ENCODE measurements around the gene ATXN7L1. TPM values are rescaled to one million over a fixed set of nuclear protein-coding genes. Genes with fewer than 3 reads are reported as not detected.

The ATXN7L1 gene
- total and polyA plus RNA-seq, 4 donors: 4.2 to 22.5 (median 8.5) TPM

DNA sequence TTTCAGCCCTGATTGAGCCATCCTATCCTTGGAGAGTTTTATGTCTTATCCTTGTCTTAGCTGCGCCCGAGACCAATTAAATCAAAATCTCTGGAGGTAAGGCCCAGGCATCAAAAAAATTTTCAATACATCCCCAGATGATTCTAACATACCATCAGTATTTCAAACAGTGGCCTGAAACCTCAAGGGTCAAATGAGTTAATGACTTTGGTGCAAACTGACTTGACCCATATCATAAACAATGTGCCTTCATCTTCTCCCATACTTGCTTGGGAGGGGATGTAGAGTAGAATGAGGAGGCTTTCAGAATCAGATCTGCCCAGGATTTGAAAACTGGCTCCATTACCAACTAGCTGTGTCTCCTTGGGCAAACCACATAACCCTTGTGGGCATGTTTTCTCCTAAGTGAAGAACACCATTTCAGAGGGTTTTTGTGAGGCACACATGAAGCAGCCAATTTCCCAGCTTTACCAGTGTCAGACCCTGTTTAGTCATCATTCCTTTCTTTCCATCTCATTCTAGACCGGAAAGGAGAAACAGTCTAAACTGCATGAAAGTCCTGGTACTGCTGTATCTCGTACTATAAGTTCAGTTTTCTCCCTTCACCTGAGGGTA is 35.7 kb upstream of the ATXN7L1 start:
- peaks cover 0 to 1% (median 0%) of the 10 kb centered on the region in 5 donors for H3K4me1 ChIP-seq (ENCODE audit: control insufficient read depth in 5 of 5, insufficient read depth in 5 of 5, low read length in 5 of 5)
- WGBS, 2 donors: 93% methylated on average over 4 of the region's 4 CpGs
- ATAC-seq (ENCODE audit: insufficient read depth, low FRiP score): no peak

DNA sequence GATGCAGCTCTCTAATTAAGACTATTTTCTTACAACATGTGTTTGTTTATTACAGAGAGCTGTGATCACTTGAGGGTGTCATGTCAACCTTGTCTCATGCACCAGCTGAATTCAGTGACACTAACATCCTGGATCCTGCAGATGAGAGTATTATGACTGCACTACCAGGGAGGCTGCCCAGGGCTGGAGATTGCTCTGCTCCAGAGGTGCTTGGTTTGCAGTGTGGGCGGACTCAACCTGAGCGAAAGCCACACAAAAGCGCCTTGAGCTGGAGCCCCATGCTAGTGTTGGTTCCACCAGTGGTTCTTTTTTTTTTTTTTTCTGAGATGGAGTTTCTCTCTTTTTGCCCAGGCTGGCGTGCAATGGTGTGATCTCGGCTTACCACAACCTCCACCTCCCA is 33.8 kb upstream of the ATXN7L1 start:
- Histone ChIP-seq H3K9ac (ENCODE audit: insufficient read depth in 1 of 2, low read length in 2 of 2) (no peak overlapping the region), H3K27me3 (ENCODE audit: control insufficient read depth in 3 of 3, insufficient read depth in 3 of 3, low read length in 2 of 3) (no peaks in the 10 kb centered on the region), H3K4me3 (no peak overlapping the region), H3K36me3 (ENCODE audit: control insufficient read depth in 4 of 4, insufficient read depth in 4 of 4, low read length in 4 of 4) (peaks cover 0 to 6% (median 1%) of the 10 kb centered on the region in 4 donors), H3K27ac (ENCODE audit: low read depth in 1 of 2, low read length in 1 of 2) (no peak overlapping the region), H3K9me3 (ENCODE audit: control insufficient read depth in 4 of 4, insufficient read depth in 3 of 4, low read length in 3 of 4) (peaks cover 0 to 2% (median 0%) of the 10 kb centered on the region in 4 donors), H3K4me1 (ENCODE audit: control insufficient read depth in 5 of 5, insufficient read depth in 5 of 5, low read length in 5 of 5) (peaks cover 0 to 3% (median 0%) of the 10 kb centered on the region in 5 donors)
- WGBS, 2 donors: 96 to 97% methylated on average over 5 of the region's 5 CpGs
- no peak for ATAC-seq (ENCODE audit: insufficient read depth, low FRiP score)
- DNase-seq: no peak
- TF ChIP-seq, protein P1, sequence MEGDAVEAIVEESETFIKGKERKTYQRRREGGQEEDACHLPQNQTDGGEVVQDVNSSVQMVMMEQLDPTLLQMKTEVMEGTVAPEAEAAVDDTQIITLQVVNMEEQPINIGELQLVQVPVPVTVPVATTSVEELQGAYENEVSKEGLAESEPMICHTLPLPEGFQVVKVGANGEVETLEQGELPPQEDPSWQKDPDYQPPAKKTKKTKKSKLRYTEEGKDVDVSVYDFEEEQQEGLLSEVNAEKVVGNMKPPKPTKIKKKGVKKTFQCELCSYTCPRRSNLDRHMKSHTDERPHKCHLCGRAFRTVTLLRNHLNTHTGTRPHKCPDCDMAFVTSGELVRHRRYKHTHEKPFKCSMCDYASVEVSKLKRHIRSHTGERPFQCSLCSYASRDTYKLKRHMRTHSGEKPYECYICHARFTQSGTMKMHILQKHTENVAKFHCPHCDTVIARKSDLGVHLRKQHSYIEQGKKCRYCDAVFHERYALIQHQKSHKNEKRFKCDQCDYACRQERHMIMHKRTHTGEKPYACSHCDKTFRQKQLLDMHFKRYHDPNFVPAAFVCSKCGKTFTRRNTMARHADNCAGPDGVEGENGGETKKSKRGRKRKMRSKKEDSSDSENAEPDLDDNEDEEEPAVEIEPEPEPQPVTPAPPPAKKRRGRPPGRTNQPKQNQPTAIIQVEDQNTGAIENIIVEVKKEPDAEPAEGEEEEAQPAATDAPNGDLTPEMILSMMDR (IDR thresholded peaks at IDR 0.05; ENCODE audit: control extremely low read depth, extremely low read depth): no peak

More for the DNA sequence above, 35.7 kb upstream of the ATXN7L1 start:
- no peak overlapping the region for H3K9ac ChIP-seq (ENCODE audit: insufficient read depth in 1 of 2, low read length in 2 of 2)
- no peak overlapping the region for H3K27ac ChIP-seq (ENCODE audit: low read depth in 1 of 2, low read length in 1 of 2)
- peaks cover 0 to 2% (median 0%) of the 10 kb centered on the region in 4 donors for H3K9me3 ChIP-seq (ENCODE audit: control insufficient read depth in 4 of 4, insufficient read depth in 3 of 4, low read length in 3 of 4)
- H3K4me3 ChIP-seq: no peak overlapping the region
- DNase-seq: no peak
- no peaks in the 10 kb centered on the region for H3K27me3 ChIP-seq (ENCODE audit: control insufficient read depth in 3 of 3, insufficient read depth in 3 of 3, low read length in 2 of 3)
- peaks cover 0 to 6% (median 1%) of the 10 kb centered on the region in 4 donors for H3K36me3 ChIP-seq (ENCODE audit: control insufficient read depth in 4 of 4, insufficient read depth in 4 of 4, low read length in 4 of 4)
- TF ChIP-seq, protein P1 (IDR thresholded peaks at IDR 0.05; ENCODE audit: control extremely low read depth, extremely low read depth): no peak

DNA sequence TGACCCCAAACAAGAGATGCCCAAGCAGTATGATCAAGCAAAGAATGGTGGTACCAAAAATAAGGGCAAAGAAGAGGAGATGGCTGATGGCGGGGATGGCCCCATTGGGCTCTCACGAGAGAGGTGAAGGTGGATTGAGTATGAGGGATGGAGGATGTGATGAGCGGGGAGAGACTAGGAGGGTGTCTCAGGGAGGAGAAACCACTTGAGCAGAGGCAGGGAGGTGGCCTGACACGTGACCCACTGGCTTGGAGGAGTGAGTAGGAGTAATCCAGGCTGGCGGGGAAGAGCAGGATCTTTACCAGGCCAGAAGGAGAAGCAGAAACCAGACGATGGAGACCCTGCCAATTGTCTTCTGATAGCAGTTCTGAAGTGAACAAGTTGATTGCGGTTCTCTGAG is 33.3 kb upstream of the ATXN7L1 start:
- no peak overlapping the region for H3K27ac ChIP-seq (ENCODE audit: low read depth in 1 of 2, low read length in 1 of 2)
- TF ChIP-seq, protein P1 (IDR thresholded peaks at IDR 0.05; ENCODE audit: control extremely low read depth, extremely low read depth): no peak
- no peaks in the 10 kb centered on the region for H3K27me3 ChIP-seq (ENCODE audit: control insufficient read depth in 3 of 3, insufficient read depth in 3 of 3, low read length in 2 of 3)
- H3K36me3 ChIP-seq (ENCODE audit: control insufficient read depth in 4 of 4, insufficient read depth in 4 of 4, low read length in 4 of 4): peaks cover 0 to 6% (median 1%) of the 10 kb centered on the region in 4 donors
- no peak overlapping the region for H3K4me3 ChIP-seq
- ATAC-seq (ENCODE audit: insufficient read depth, low FRiP score) (no peak), DNase-seq (no peak)
- WGBS, 2 donors: 95% methylated on average over 7 of the region's 7 CpGs
- peaks cover 0 to 2% (median 0%) of the 10 kb centered on the region in 4 donors for H3K9me3 ChIP-seq (ENCODE audit: control insufficient read depth in 4 of 4, insufficient read depth in 3 of 4, low read length in 3 of 4)
- H3K9ac ChIP-seq (ENCODE audit: insufficient read depth in 1 of 2, low read length in 2 of 2): no peak overlapping the region
- H3K4me1 ChIP-seq (ENCODE audit: control insufficient read depth in 5 of 5, insufficient read depth in 5 of 5, low read length in 5 of 5): peaks cover 0 to 3% (median 0%) of the 10 kb centered on the region in 5 donors

Data from lung (tissue), 12 donors.